ENCODE results near the gene NFKBIA. TPM values are rescaled to one million over a fixed set of nuclear protein-coding genes. Genes with fewer than 3 reads are reported as not detected.
A peak's percentile ranks its signal among the peaks of the same experiment; 100 is the strongest.
"Not testable (repeated sequence)": the region's sequence is repeated elsewhere in the genome, so short reads cannot be mapped to it uniquely, and the experiment has no call there.

The NFKBIA gene
- 569 TPM for polyA plus RNA-seq

- no peaks in the 10 kb centered on the region for H3K9me3 Mint-ChIP-seq
- H3K27ac Mint-ChIP-seq = peak within 1 kb of the TSS; percentile 99 to 100 (median 99)
- no peaks in the 10 kb centered on the region for H3K27me3 Mint-ChIP-seq
- peaks cover 17% of the 10 kb centered on the region for H3K36me3 Mint-ChIP-seq
- peak within 1 kb of the TSS; percentile 94 to 99 (median 98) for H3K4me3 Mint-ChIP-seq
- peaks cover 43 to 52% (median 44%) of the 10 kb centered on the region in 3 donors for H3K4me1 Mint-ChIP-seq
Measured at GRCh38 chr14:35404449-35405303, at the start of gene NFKBIA. TSS of gene NFKBIA (minus strand) at chr14:35404749. CDS start at chr14:35404644, 105 bp downstream.

- H3K36me3 Mint-ChIP-seq = no peaks in the 10 kb centered on the region
- no peaks in the 10 kb centered on the region for H3K4me1 Mint-ChIP-seq
- H3K27ac Mint-ChIP-seq = no peak overlapping the region
- H3K27me3 Mint-ChIP-seq = no peaks in the 10 kb centered on the region
- H3K9me3 Mint-ChIP-seq = peaks cover 0 to 9% (median 0%) of the 10 kb centered on the region in 3 donors
- H3K4me3 Mint-ChIP-seq = no peak overlapping the region
Measured at GRCh38 chr14:35446450-35446849, 41.9 kb upstream of the NFKBIA start.

- Mint-ChIP-seq H3K9me3 (peaks cover 0 to 9% (median 0%) of the 10 kb centered on the region in 3 donors), H3K27me3 (no peaks in the 10 kb centered on the region), H3K4me1 (peaks cover 9 to 11% (median 9%) of the 10 kb centered on the region in 3 donors), H3K4me3 (no peak overlapping the region), H3K36me3 (no peaks in the 10 kb centered on the region), H3K27ac (no peak overlapping the region)
Measured at GRCh38 chr14:35444104-35444503, 39.6 kb upstream of the NFKBIA start.

- Mint-ChIP-seq H3K27ac (no peak overlapping the region), H3K27me3 (no peaks in the 10 kb centered on the region), H3K9me3 (peaks cover 0 to 9% (median 0%) of the 10 kb centered on the region in 3 donors), H3K36me3 (no peaks in the 10 kb centered on the region), H3K4me1 (peaks cover 9 to 11% (median 10%) of the 10 kb centered on the region in 3 donors), H3K4me3 (no peak overlapping the region)
Measured at GRCh38 chr14:35441160-35441559, 36.6 kb upstream of the NFKBIA start.

GRCh38 chr14:35438910-35439713, 34.6 kb upstream of the NFKBIA start:
- Mint-ChIP-seq H3K27ac (peak overlapping the region in 2 of 3 donors; percentile 39 to 43), H3K4me1 (peaks cover 9 to 11% (median 10%) of the 10 kb centered on the region in 3 donors), H3K36me3 (no peaks in the 10 kb centered on the region), H3K27me3 (no peaks in the 10 kb centered on the region), H3K4me3 (peak overlapping the region in 1 of 4 donors; percentile 71), H3K9me3 (peaks cover 0 to 3% (median 0%) of the 10 kb centered on the region in 3 donors)

GRCh38 chr14:35438492-35438891, 33.9 kb upstream of the NFKBIA start:
- Mint-ChIP-seq H3K27ac (peak overlapping the region in 1 of 3 donors; percentile 39), H3K4me3 (peak overlapping the region in 1 of 4 donors; percentile 27), H3K4me1 (peaks cover 9 to 11% (median 10%) of the 10 kb centered on the region in 3 donors)
- H3K9me3 Mint-ChIP-seq, H3K36me3 Mint-ChIP-seq, H3K27me3 Mint-ChIP-seq: not testable (repeated sequence)

- Mint-ChIP-seq H3K36me3 (no peaks in the 10 kb centered on the region), H3K27ac (peak overlapping the region in 1 of 3 donors; percentile 53), H3K4me3 (no peak overlapping the region), H3K4me1 (peaks cover 10 to 13% (median 12%) of the 10 kb centered on the region in 3 donors), H3K27me3 (no peaks in the 10 kb centered on the region), H3K9me3 (no peaks in the 10 kb centered on the region)
Measured at GRCh38 chr14:35435177-35435576, 30.6 kb upstream of the NFKBIA start.

- Mint-ChIP-seq H3K9me3 (no peaks in the 10 kb centered on the region), H3K4me3 (no peak overlapping the region), H3K4me1 (peaks cover 2 to 6% (median 4%) of the 10 kb centered on the region in 3 donors), H3K27me3 (no peaks in the 10 kb centered on the region), H3K36me3 (no peaks in the 10 kb centered on the region), H3K27ac (no peak overlapping the region)
Measured at GRCh38 chr14:35433826-35434225, 29.3 kb upstream of the NFKBIA start.

- Mint-ChIP-seq H3K27ac (peak overlapping the region in 1 of 3 donors; percentile 12), H3K9me3 (no peaks in the 10 kb centered on the region), H3K4me1 (peaks cover 2 to 6% (median 4%) of the 10 kb centered on the region in 3 donors), H3K4me3 (peak overlapping the region in 1 of 4 donors; percentile 27), H3K36me3 (no peaks in the 10 kb centered on the region), H3K27me3 (no peaks in the 10 kb centered on the region)
Measured at GRCh38 chr14:35430459-35431199, 26.1 kb upstream of the NFKBIA start.

- Mint-ChIP-seq H3K4me3 (no peak overlapping the region), H3K36me3 (no peaks in the 10 kb centered on the region), H3K9me3 (no peaks in the 10 kb centered on the region), H3K4me1 (peaks cover 2 to 6% (median 4%) of the 10 kb centered on the region in 3 donors), H3K27ac (peak overlapping the region in 1 of 3 donors; percentile 12), H3K27me3 (no peaks in the 10 kb centered on the region)
Measured at GRCh38 chr14:35429951-35430350, 25.4 kb upstream of the NFKBIA start.

GRCh38 chr14:35425850-35426249, 21.3 kb upstream of the NFKBIA start:
- H3K27ac Mint-ChIP-seq = no peak overlapping the region

GRCh38 chr14:35423621-35424020, 19.1 kb upstream of the NFKBIA start:
- H3K4me3 Mint-ChIP-seq = no peak overlapping the region
- no peak overlapping the region for H3K27ac Mint-ChIP-seq
- H3K9me3 Mint-ChIP-seq = no peaks in the 10 kb centered on the region

More at GRCh38 chr14:35425850-35426249, 21.3 kb upstream of the NFKBIA start:
- H3K9me3 Mint-ChIP-seq = no peaks in the 10 kb centered on the region
- no peaks in the 10 kb centered on the region for H3K27me3 Mint-ChIP-seq
- no peaks in the 10 kb centered on the region for H3K36me3 Mint-ChIP-seq
- H3K4me3 Mint-ChIP-seq = no peak overlapping the region
- H3K4me1 Mint-ChIP-seq = peaks cover 6% of the 10 kb centered on the region in 3 donors

GRCh38 chr14:35420036-35420811, 15.7 kb upstream of the NFKBIA start:
- H3K27me3 Mint-ChIP-seq = peaks cover 3% of the 10 kb centered on the region

More at GRCh38 chr14:35423621-35424020, 19.1 kb upstream of the NFKBIA start:
- peaks cover 0 to 5% (median 2%) of the 10 kb centered on the region in 3 donors for H3K4me1 Mint-ChIP-seq
- H3K27me3 Mint-ChIP-seq = no peaks in the 10 kb centered on the region
- H3K36me3 Mint-ChIP-seq = no peaks in the 10 kb centered on the region

GRCh38 chr14:35419429-35419841, 14.9 kb upstream of the NFKBIA start:
- Mint-ChIP-seq H3K27me3 (peaks cover 3% of the 10 kb centered on the region), H3K27ac (no peak overlapping the region), H3K4me3 (no peak overlapping the region), H3K9me3 (no peaks in the 10 kb centered on the region), H3K4me1 (peaks cover 12 to 23% (median 15%) of the 10 kb centered on the region in 3 donors), H3K36me3 (peaks cover 1% of the 10 kb centered on the region)

More at GRCh38 chr14:35420036-35420811, 15.7 kb upstream of the NFKBIA start:
- no peak overlapping the region for H3K4me3 Mint-ChIP-seq
- H3K27ac Mint-ChIP-seq = no peak overlapping the region
- H3K4me1 Mint-ChIP-seq = peaks cover 12 to 22% (median 13%) of the 10 kb centered on the region in 3 donors
- H3K36me3 Mint-ChIP-seq = peaks cover under 1% of the 10 kb centered on the region
- H3K9me3 Mint-ChIP-seq = no peaks in the 10 kb centered on the region
